GM23338 (cell line): ENCODE data around the gene ANKRD34B. TPM values are rescaled to one million over a fixed set of nuclear protein-coding genes. Genes with fewer than 3 reads are reported as not detected.

Source experiments
- ATAC-seq: fragments of 200-7000 bp; cut with Tn5 transposase; 3 replicates; pipeline ENCODE4 v1.9.1; 2020
- DNase-seq: peaks from one replicate; pipeline ENCODE4 v3.0.0-alpha.2; 2015; ENCODE audit warnings: low spot score
- H2AFZ ChIP-seq: fragments of 200-600 bp; sonication (generic); 2 replicates; pipeline ENCODE4 v1.8.0; 2016; ENCODE audit warnings: antibody characterized with exemption, mild to moderate bottlenecking, moderate library complexity
- H3F3A ChIP-seq: fragments of 200-600 bp; sonication (generic); replicated peaks from 2 replicates; pipeline ENCODE4 v1.8.0; 2017; ENCODE audit warnings: antibody characterized with exemption, mixed run types, low read depth
- H3K27ac ChIP-seq: fragments of 200-600 bp; sonication (generic); 2 replicates; pipeline ENCODE4 v1.6.1; 2016; ENCODE audit warnings: low read depth
- H3K27me3 ChIP-seq: fragments of 200-600 bp; sonication (generic); 2 replicates; pipeline ENCODE4 v1.8.0; 2016; ENCODE audit warnings: mild to moderate bottlenecking, mixed run types, moderate library complexity; ENCODE audit not compliant: insufficient read depth
- H3K36me3 ChIP-seq: fragments of 200-600 bp; sonication (generic); 2 replicates; pipeline ENCODE4 v1.8.0; 2016; ENCODE audit warnings: mild to moderate bottlenecking; ENCODE audit not compliant: insufficient read depth
- H3K4me1 ChIP-seq: fragments of 200-600 bp; sonication (generic); 2 replicates; pipeline ENCODE4 v1.8.0; 2016; ENCODE audit warnings: mild to moderate bottlenecking, moderate library complexity; ENCODE audit not compliant: insufficient read depth
- H3K4me2 ChIP-seq: fragments of 200-600 bp; sonication (generic); 2 replicates; pipeline ENCODE4 v1.7.1; 2017; ENCODE audit warnings: mixed run types
- H3K4me3 ChIP-seq: fragments of 200-600 bp; sonication (generic); 2 replicates; pipeline ENCODE4 v1.6.1; 2016; ENCODE audit warnings: mixed run types
- H3K79me2 ChIP-seq: fragments of 200-600 bp; sonication (generic); replicated peaks from 2 replicates; pipeline ENCODE4 v1.8.0; 2017; ENCODE audit warnings: mild to moderate bottlenecking; ENCODE audit not compliant: insufficient read depth
- H3K9me2 ChIP-seq: fragments of 200-600 bp; sonication (generic); 2 replicates; pipeline ENCODE4 v1.8.0; 2017; ENCODE audit not compliant: insufficient read depth
- H4K20me1 ChIP-seq: fragments of 200-600 bp; sonication (generic); replicated peaks from 2 replicates; pipeline ENCODE4 v1.8.0; 2017; ENCODE audit warnings: mild to moderate bottlenecking; ENCODE audit not compliant: insufficient read depth
- H3K27ac Mint-ChIP-seq: 2 replicates; pipeline ENCODE4 v1.8.0; 2020; ENCODE audit warnings: inconsistent platforms, mild to moderate bottlenecking, moderate library complexity, mixed read lengths
- H3K27me3 Mint-ChIP-seq: 3 replicates; pipeline ENCODE4 v1.8.0; 2022; ENCODE audit warnings: low read depth, mild to moderate bottlenecking, moderate library complexity, mixed read lengths, inconsistent platforms; ENCODE audit not compliant: insufficient read depth, poor library complexity
- H3K36me3 Mint-ChIP-seq: 3 replicates; pipeline ENCODE4 v1.8.0; 2021; ENCODE audit warnings: low read depth, mild to moderate bottlenecking, inconsistent platforms, moderate library complexity, mixed read lengths
- H3K4me1 Mint-ChIP-seq: 3 replicates; pipeline ENCODE4 v1.8.0; 2020; ENCODE audit warnings: mild to moderate bottlenecking, inconsistent platforms, mixed read lengths
- H3K4me3 Mint-ChIP-seq: 3 replicates; pipeline ENCODE4 v1.8.0; 2021; ENCODE audit warnings: moderate library complexity, mild to moderate bottlenecking, inconsistent platforms, mixed read lengths
- H3K9me3 Mint-ChIP-seq: 3 replicates; pipeline ENCODE4 v1.8.0; 2020; ENCODE audit warnings: moderate library complexity, mild to moderate bottlenecking, inconsistent platforms, mixed read lengths
- CREB1 ChIP-seq: fragments of 250-450 bp; sonication (Bioruptor Pico); IDR thresholded peaks from 2 replicates; pipeline ENCODE4 v1.5.0; 2020; ENCODE audit warnings: low read depth, mild to moderate bottlenecking, moderate library complexity
- CTCF ChIP-seq, 2 experiments: fragments of 200-600 bp in 1 of 2; sonication (generic) in 1 of 2; conservative IDR thresholded peaks; 2 replicates each; pipeline versions ENCODE4 v1.5.1 to v1.6.1; 2016 to 2017; ENCODE audit warnings: antibody characterized with exemption in 2 of 2, low read depth in 2 of 2, mild to moderate bottlenecking in 2 of 2, moderate library complexity in 1 of 2
- EZH2 ChIP-seq: fragments of 200-600 bp; sonication (generic); IDR thresholded peaks from one replicate; pipeline ENCODE4 v1.8.0; 2017; ENCODE audit warnings: antibody characterized with exemption, mild to moderate bottlenecking, low read depth; ENCODE audit not compliant: unreplicated experiment
- EZH2phosphoT487 ChIP-seq: fragments of 200-600 bp; sonication (generic); IDR thresholded peaks from one replicate; pipeline ENCODE4 v1.8.1; 2018; ENCODE audit warnings: antibody characterized with exemption; ENCODE audit not compliant: unreplicated experiment
- JUNB ChIP-seq: IDR thresholded peaks from one replicate; pipeline ENCODE4 v1.6.1; 2016; ENCODE audit warnings: antibody characterized with exemption; ENCODE audit not compliant: unreplicated experiment
- POLR2AphosphoS5 ChIP-seq: IDR thresholded peaks from 2 replicates; pipeline ENCODE4 v1.6.1; 2016; ENCODE audit warnings: antibody characterized with exemption, low read depth
- STAT1 ChIP-seq: IDR thresholded peaks from one replicate; pipeline ENCODE4 v1.6.1; 2016; ENCODE audit warnings: antibody characterized with exemption; ENCODE audit not compliant: unreplicated experiment
- ZNF114 ChIP-seq: fragments of 250-450 bp; sonication (Bioruptor Pico); IDR thresholded peaks from 2 replicates; pipeline ENCODE4 v1.5.0; 2020; ENCODE audit warnings: mild to moderate bottlenecking, moderate library complexity
- ZNF331 ChIP-seq: fragments of 250-450 bp; sonication (Bioruptor Pico); IDR thresholded peaks from 2 replicates; pipeline ENCODE4 v1.5.0; 2020; ENCODE audit warnings: low read depth, mild to moderate bottlenecking, moderate library complexity
- polyA plus RNA-seq: library from polyadenylated mRNA; unstranded; fragments of >200 nt; fragmentation: Nextera tagmentation; extraction: Ambion mirVana; gene quantifications from 2 replicates; pipeline ENCODE4 v1.2.1, GENCODE V29; 2016
- total RNA-seq: library from RNA; depleted of rRNA; stranded (reverse); fragments of >200 nt; shearing (Covaris generic); gene quantifications from 2 replicates; pipeline ENCODE4 v1.2.3, GENCODE V29; 2014
- TF ChIP-seq, protein P1 (sequence below): fragments of 250-450 bp; sonication (Bioruptor Pico); IDR thresholded peaks from 2 replicates; pipeline ENCODE4 v1.5.0; 2020; ENCODE audit warnings: mild to moderate bottlenecking, moderate library complexity

The ANKRD34B gene
- total and polyA plus RNA-seq, 2 experiments from 2014 or later, result 1.6 to 2.9 TPM

DNA sequence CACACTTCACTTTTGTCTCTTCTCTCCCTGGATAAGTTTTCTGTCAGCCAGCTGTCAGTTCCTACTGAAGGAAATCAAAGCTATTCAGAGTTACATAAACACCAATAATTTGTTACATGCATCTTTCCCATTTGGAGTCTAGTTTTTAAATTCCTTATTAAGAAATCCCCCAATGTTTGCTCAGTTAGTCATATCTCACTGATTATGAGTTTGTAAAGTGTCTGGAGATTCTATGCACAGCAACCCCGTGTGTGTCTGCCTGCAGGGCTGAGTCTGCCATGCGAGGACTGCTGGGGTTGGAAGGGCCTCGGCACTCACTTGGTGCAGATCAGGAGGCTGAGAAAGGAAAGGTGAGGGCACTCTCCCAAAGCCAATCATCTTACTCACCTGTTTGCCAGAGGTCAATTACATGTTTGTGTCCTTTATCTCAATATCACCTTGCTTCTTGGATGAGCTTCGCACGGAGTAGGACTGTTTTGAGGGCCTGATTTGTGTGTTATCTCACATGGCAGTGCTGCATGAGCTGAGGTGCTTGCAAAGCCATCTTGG, 3.3 kb downstream of the ANKRD34B start:
- H3K79me2 ChIP-seq, result no peaks in the 10 kb centered on the region
- no peaks in the 10 kb centered on the region for H4K20me1 ChIP-seq
- no peak overlapping the region for H3K4me2 ChIP-seq
- no peak overlapping the region for H3K27ac Mint-ChIP-seq
- H2AFZ ChIP-seq, result no peak overlapping the region
- H3F3A ChIP-seq, result peaks cover 8% of the 10 kb centered on the region; the same call in 1 of the 2 replicates
- no peak for DNase-seq
- no peaks in the 10 kb centered on the region for H3K9me2 ChIP-seq
- H3K27ac ChIP-seq, result no peak overlapping the region
- H3K36me3 Mint-ChIP-seq, result no peaks in the 10 kb centered on the region; the same call in 2 of the 3 replicates
- no peaks in the 10 kb centered on the region; the same call in 2 of the 3 replicates for H3K9me3 Mint-ChIP-seq
- H3K27me3 Mint-ChIP-seq, result peaks cover 35% of the 10 kb centered on the region
- no peaks in the 10 kb centered on the region for H3K36me3 ChIP-seq
- peaks cover 53% of the 10 kb centered on the region for H3K27me3 ChIP-seq
- peaks cover 12% of the 10 kb centered on the region for H3K4me1 ChIP-seq
- H3K4me3 Mint-ChIP-seq, result no peak overlapping the region
- TF ChIP-seq CTCF (conservative IDR thresholded peaks at IDR 0.05; ENCODE audit: low read depth in 2 of 2) (no peak), STAT1 (no peak), CREB1 (no peak), EZH2phosphoT487 (no peak), POLR2AphosphoS5 (no peak), ZNF331 (CRISPR knock-in tag) (no peak), ZNF114 (no peak), EZH2 (no peak), JUNB (no peak)
- TF ChIP-seq, protein P1, sequence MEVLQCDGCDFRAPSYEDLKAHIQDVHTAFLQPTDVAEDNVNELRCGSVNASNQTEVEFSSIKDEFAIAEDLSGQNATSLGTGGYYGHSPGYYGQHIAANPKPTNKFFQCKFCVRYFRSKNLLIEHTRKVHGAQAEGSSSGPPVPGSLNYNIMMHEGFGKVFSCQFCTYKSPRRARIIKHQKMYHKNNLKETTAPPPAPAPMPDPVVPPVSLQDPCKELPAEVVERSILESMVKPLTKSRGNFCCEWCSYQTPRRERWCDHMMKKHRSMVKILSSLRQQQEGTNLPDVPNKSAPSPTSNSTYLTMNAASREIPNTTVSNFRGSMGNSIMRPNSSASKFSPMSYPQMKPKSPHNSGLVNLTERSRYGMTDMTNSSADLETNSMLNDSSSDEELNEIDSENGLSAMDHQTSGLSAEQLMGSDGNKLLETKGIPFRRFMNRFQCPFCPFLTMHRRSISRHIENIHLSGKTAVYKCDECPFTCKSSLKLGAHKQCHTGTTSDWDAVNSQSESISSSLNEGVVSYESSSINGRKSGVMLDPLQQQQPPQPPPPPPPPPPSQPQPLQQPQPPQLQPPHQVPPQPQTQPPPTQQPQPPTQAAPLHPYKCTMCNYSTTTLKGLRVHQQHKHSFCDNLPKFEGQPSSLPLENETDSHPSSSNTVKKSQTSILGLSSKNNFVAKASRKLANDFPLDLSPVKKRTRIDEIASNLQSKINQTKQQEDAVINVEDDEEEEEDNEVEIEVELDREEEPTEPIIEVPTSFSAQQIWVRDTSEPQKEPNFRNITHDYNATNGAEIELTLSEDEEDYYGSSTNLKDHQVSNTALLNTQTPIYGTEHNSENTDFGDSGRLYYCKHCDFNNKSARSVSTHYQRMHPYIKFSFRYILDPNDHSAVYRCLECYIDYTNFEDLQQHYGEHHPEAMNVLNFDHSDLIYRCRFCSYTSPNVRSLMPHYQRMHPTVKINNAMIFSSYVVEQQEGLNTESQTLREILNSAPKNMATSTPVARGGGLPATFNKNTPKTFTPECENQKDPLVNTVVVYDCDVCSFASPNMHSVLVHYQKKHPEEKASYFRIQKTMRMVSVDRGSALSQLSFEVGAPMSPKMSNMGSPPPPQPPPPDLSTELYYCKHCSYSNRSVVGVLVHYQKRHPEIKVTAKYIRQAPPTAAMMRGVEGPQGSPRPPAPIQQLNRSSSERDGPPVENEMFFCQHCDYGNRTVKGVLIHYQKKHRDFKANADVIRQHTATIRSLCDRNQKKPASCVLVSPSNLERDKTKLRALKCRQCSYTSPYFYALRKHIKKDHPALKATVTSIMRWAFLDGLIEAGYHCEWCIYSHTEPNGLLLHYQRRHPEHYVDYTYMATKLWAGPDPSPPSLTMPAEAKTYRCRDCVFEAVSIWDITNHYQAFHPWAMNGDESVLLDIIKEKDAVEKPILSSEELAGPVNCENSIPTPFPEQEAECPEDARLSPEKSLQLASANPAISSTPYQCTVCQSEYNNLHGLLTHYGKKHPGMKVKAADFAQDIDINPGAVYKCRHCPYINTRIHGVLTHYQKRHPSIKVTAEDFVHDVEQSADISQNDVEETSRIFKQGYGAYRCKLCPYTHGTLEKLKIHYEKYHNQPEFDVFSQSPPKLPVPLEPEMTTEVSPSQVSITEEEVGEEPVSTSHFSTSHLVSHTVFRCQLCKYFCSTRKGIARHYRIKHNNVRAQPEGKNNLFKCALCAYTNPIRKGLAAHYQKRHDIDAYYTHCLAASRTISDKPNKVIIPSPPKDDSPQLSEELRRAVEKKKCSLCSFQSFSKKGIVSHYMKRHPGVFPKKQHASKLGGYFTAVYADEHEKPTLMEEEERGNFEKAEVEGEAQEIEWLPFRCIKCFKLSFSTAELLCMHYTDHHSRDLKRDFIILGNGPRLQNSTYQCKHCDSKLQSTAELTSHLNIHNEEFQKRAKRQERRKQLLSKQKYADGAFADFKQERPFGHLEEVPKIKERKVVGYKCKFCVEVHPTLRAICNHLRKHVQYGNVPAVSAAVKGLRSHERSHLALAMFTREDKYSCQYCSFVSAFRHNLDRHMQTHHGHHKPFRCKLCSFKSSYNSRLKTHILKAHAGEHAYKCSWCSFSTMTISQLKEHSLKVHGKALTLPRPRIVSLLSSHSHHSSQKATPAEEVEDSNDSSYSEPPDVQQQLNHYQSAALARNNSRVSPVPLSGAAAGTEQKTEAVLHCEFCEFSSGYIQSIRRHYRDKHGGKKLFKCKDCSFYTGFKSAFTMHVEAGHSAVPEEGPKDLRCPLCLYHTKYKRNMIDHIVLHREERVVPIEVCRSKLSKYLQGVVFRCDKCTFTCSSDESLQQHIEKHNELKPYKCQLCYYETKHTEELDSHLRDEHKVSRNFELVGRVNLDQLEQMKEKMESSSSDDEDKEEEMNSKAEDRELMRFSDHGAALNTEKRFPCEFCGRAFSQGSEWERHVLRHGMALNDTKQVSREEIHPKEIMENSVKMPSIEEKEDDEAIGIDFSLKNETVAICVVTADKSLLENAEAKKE, result no peak
- H3K4me1 Mint-ChIP-seq, result peaks cover 20% of the 10 kb centered on the region
- ATAC-seq, result no peak
- H3K4me3 ChIP-seq, result no peak overlapping the region
